ENCODE results near the gene SEZ6L.

Gene SEZ6L

DNA sequence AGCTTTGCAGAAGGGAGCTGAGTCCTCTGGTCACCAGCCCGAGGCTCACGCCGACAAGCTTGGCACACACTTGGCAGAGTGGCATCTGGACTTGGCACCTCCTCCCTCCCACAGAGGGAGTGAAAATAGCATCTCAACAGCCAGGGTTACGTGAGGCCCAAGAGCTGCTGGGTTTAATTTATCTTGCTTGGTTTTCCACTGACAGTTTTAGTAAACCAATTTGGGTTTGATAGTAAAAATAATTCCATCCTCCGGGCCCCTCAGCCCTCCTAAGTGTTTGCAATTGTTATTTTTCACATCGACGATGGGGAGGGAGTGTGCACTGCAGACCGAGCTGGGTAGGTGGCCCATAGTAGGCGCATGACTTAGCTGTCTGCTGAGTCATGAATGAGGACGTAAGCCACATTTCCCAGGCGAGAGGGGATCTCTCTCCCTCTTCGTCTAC lies 152.2 kb downstream of the SEZ6L start:
- DNase-seq (ENCODE audit: low read depth, low spot score), result no peak
- no peak overlapping the region for H3K4me3 ChIP-seq (ENCODE audit: low read length)

DNA sequence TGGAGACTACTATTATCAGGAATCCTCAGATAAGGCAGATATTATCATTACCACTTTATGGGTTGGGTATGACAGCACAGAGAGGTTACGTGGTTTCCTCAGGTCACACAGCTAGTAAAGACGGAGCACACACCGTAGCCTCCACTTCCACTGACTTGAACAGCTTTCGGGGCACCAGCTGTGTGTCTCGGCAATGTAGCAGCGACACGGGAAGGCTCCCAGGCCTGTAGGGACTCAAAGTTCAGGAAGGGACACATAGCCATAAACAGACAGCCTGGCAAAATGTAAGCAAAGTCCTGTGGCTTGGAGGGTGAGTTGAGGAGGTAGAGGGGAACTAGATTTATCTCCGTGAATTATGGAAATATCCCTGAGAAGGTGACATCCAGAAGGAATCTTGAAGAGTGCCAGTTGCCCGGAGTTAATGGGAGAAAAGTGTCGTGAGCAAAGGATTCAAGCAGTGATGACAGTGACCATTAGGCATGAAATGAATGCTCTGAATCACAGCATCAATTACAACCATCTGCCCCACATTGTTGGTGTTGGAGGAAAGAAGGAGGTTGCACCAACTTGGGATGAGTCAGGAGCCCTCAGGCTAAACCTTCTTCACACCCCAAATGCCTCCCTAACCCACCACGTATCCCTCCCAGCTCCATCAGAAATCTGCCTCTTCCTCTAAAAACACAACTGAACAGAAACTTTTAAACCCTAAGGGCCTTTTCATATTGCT lies 153.1 kb downstream of the SEZ6L start:
- no peak for DNase-seq (ENCODE audit: low read depth, low spot score)
- H3K4me3 ChIP-seq (ENCODE audit: low read length), result no peak overlapping the region

DNA sequence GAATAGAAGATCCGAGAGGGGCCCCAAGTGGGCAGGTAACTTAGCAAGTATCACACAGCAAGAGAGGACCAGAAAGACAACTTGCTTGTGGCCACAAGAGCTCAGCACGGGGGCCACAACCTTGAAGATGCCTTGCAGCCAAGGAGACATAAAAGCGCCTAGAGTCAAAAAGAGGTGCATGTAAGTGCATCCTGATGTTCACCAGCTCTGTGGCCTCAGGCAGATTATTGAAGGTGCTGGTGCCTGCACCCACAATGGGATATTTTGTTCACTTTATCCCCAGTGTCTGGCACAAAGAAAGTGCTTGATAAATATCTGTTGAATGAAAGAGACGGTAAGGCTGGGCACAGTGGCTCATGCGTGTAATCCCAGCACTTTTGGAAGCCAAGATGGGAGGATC lies 153.8 kb downstream of the SEZ6L start:
- no peak for DNase-seq (ENCODE audit: low read depth, low spot score)
- no peak overlapping the region for H3K4me3 ChIP-seq (ENCODE audit: low read length)

DNA sequence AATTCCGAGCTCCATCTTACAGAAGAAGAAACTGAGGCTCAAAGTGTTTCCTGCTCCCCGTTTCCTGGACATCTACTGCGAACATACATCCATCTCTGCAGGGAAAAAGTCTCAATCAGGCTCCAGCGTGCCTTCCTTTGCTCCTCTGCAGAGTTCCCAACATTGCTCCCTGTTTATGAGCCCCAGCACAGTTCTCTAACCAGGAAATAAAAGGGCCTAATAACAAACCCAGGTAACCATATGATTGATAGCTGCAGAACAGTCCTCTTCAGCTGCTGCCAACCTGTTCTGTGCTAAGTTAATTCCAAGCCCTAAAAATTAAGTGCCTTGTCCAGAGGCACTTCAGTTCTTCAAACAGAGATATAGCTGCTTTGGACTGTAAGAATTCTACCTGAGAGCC lies 154.9 kb downstream of the SEZ6L start:
- no peak overlapping the region for H3K4me3 ChIP-seq (ENCODE audit: low read length)
- no peak for DNase-seq (ENCODE audit: low read depth, low spot score)

DNA sequence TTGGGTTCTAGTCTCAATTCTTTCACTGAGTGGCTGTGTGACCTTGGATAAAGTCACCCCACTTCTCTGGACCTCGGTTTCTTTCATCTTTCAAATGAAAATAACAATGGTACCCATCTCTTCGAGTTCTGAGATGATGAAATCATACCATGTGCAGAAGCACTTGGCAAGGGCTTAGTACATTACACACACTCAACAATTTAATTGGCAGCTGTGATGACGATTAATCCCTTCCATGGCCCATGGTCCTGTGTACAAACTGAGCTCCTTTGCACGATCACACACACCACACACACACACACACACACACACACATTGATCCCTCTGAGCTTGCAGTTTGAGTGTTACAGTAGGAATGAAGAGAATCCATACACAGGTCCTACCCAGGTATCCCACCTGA lies 156.4 kb downstream of the SEZ6L start:
- DNase-seq (ENCODE audit: low read depth, low spot score), result no peak
- H3K4me3 ChIP-seq (ENCODE audit: low read length), result no peak overlapping the region

DNA sequence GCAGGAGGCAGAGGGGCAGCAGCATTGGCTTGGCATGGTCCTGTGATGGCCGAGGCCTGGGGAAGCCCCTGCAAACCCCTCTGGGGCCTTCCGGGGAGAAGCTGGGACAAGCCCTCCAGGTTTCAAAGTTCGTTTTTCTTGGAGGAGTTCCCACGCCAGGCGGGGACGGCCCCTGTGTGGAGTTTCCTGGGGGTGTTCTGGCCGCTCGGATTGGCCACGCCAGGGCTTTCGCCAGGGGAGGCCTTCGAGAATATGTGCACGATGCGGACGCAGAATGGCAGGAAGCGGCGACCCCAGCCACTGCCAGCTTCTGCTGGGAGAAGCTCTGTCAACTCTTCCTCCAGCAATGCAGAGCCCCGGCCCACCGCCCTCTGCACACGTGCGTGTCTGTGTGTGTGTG lies 157.5 kb downstream of the SEZ6L start:
- DNase-seq (ENCODE audit: low read depth, low spot score), result no peak
- H3K4me3 ChIP-seq (ENCODE audit: low read length), result no peak overlapping the region

DNA sequence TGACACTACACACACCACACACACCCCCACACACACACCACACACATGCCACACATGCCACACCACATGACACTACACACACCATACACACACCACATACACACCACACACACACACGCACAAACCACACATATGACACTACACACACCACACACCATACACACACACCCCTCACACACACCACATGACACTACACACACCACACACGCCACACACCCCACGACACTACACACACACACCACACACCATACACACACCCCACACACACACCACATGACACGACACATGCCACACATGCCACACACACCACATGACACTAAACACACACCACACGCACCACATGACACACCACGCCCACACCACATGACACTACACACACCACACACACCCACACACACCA lies 158.0 kb downstream of the SEZ6L start:
- no peak for DNase-seq (ENCODE audit: low read depth, low spot score)
- no peak overlapping the region for H3K4me3 ChIP-seq (ENCODE audit: low read length)

DNA sequence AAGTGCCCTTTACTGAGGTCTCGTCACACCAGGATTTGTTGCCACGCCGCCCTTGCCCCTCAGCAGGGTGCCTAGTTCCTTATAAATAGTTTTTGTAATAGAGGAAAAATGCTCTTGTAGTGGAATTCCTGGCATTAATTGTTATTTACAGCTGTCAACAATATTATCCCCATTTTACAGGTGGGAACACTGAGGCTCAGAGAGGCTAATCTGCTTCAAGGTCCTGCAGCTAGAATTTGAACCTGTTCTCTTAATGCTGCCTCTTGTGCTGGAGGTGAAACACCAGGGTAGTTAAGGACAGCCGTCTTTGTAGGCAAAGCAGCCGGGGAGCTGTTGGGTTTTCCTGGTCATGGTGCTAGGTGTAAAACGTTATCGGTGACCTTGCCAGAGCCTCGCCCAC lies 159.0 kb downstream of the SEZ6L start:
- H3K4me3 ChIP-seq (ENCODE audit: low read length), result no peak overlapping the region
- no peak for DNase-seq (ENCODE audit: low read depth, low spot score)

DNA sequence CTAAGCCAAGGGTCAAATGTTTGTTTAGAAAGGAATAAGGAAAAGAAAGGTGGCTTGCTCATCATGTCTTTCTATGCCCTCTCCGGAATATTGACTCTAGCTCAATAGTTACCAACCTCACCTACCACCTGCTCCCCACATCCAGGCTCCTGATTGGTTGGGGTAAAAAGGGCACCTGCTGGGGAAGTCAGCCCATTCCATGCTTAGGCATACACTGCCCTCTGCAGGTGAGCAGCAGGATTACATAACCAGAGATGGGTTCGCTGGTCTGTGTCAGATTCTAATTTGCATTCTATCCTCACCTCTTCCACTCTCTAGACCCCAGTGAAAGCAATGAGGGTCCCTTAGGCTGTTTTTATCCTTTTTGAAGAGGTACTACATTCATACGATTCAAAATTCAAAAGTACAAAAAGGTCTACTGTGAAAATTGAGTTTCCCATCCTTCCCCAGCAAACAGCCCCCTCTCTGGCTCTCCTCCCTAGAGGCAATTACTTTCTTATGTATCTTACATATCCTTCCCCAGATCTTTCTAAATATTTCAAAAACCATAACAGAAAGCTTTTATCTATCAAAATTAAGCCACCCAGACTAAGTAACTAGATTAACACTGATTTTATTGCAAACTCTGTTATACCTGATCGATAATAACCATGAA lies 161.8 kb downstream of the SEZ6L start:
- DNase-seq (ENCODE audit: low read depth, low spot score), result peak; percentile 59
- no peak overlapping the region for H3K4me3 ChIP-seq (ENCODE audit: low read length)

DNA sequence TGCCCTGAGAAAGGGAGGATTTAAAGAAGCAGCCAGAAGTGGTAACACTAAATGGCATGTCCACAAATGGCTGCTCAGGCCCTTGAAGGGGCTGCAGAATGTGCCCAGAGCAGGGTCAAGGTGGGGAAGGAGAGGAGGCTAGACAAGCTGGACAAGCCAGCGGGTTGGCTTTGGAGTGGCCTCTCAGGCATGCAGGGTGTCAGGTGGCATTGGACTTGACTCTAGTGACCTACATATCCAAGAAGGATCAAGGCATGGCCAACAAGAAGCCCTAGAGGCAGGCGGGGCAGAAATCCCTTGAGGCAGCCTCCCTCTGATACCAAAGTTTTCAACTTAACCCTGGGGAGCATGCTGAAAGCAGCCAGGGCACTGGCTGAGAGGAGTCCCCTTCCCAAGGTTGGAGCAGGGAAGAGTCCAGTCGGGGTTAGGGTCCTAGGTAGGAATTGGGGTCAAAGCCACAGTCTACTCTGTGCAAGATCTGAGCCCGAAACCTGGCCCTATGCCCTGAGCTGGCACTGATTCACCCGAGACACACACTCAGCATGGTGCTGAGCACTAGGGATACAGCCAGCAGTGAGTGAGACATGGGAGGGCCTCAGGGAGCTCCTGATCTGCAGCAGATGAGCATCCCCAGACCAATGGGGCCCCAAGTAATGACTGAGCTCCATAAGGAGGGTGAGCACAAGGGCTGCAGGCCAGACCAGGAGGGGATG lies 164.0 kb downstream of the SEZ6L start:
- H3K4me3 ChIP-seq (ENCODE audit: low read length), result no peak overlapping the region

DNA sequence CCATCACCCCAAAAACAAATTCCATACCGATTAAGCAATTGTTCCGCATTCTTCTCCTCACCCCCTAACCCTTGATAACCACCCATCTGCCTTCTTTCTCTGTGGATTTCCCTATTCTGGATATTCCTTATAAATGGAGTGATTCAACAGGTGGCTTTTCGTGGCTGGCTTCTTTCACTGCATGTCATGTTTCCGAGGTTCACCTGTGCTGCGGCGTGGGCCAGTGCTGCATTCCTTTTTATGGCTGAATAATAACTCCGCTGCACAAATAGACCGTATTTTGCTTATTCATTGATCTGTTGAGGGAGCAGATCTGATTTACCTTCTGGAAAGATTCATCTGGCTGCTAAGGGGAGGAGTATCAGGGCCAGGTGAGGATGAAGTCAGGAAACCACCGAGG lies 165.0 kb downstream of the SEZ6L start:
- H3K4me3 ChIP-seq (ENCODE audit: low read length), result no peak overlapping the region
- DNase-seq (ENCODE audit: low read depth, low spot score), result no peak

More for the DNA sequence above, 164.0 kb downstream of the SEZ6L start:
- no peak for DNase-seq (ENCODE audit: low read depth, low spot score)

DNA sequence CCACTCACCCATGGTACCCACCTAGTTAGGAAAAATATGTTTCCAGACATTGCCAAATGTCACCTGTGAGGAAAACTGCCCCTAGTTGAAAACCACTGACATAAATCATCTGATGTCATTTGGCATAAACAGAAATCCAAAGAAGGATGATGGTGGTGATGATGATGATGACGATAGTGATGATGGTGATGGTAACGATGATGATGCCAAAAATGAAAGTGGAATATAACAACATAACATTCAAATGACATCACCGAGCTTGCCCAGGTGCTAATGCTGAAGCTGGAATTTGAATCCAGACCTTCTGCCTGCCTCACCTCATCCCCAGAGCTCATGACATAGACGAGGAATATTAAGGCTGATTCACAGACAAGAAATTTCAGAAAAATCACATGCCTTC lies 167.5 kb downstream of the SEZ6L start:
- no peak overlapping the region for H3K4me3 ChIP-seq (ENCODE audit: low read length)
- no peak for DNase-seq (ENCODE audit: low read depth, low spot score)

DNA sequence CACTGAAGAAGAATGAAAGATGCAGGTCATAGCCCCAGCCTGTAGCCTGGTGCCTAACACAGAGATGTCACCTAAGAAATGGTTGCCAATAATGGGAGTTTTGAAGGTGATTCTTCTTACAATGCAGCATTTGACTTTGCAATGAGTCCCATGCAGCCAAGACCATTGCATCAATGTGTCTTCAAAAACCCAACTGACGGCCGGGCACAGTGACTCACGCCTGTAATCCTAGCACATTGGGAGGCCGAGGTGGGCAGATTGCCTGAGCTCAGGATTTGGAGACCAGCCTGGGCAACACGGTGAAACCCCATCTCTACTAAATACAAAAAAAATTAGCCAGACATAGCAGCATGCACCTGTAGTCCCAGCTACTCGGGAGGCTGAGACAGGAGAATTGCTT lies 170.5 kb downstream of the SEZ6L start:
- DNase-seq (ENCODE audit: low read depth, low spot score), result no peak
- H3K4me3 ChIP-seq (ENCODE audit: low read length), result no peak overlapping the region

DNA sequence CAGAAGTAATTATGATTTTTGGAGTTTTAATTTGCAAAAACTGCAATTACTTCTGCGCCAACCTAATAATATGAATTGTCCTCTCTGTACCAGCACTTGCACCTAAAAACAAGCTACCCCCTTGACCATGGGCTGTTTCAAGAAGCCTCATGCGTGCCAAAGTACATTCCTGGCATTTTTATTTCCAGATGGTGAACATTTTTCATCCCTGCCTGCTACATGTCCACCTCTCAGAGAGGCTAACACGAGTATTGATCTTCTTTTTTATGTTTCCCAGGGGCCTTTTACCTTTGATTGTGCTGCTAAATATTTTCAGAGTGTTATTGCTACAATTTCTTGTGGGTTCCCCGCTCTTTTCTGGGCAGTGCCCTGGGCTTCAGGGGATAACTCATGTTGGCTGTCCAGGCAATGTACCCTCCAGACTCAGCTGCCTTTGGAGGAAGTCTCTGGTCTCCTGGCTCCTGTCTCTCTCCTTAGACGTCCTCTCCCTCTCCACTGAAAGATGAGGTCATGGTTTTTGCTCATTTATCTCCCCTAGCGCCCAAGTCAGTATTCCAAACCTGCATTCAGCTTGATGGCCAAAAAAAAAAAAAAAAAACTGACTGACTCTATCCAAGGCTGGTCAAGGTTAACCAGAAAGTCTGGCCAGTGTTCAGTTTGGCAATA lies 173.6 kb downstream of the SEZ6L start:
- no peak overlapping the region for H3K4me3 ChIP-seq (ENCODE audit: low read length)
- DNase-seq (ENCODE audit: low read depth, low spot score), result no peak

DNA sequence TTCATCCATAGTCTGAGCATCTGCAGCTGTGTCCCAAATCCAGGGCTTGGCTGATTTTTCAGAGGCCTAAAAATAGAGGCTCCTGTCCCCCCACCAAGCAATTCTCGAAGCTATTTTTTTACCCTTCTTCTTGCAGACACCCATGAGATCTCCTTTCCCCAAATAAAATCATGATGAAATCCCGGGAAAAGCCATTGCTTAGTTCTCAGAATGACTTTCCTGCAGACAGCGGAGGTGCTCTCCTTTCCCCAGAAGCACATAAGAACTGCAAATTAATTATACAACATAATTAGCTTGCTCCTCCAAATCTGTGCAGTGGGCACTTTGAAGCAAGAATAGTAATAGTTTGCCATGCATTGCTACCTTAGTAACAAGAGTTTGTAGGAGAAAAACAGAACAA lies 176.2 kb downstream of the SEZ6L start:
- no peak overlapping the region for H3K4me3 ChIP-seq (ENCODE audit: low read length)
- DNase-seq (ENCODE audit: low read depth, low spot score), result no peak

DNA sequence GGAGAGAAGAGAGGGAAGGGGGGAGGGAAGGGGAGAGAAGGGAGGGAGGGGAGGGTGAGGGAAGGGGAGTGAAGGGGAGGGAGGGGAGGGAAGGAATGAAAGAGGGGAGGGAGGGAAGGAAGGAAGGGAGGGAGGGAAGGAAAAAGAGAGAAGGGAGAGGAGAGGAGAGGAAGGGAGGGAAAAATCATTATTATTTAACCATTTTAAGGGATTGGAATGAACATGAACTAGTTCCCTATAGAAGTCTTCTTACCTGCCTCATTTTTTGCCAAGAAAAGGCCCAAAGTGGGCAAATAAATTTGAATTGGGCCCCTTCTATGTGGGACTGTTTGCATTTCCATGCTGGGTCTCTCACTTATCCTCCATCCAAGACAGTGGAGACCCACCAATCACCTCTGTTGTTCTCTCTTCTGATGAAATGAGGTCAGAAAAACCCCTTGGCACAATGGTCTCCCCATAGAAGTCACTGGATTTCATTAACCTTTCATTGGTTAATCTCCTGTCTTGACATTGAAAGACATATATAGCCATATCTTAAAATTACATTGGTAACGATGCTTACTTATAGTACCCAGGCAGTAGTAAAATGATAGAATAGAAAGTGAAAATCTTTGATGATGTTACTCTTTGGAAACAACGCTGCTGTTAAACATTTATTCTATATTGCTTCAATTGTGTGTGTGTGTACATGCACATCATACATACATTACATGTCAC lies 179.7 kb downstream of the SEZ6L start:
- H3K4me3 ChIP-seq (ENCODE audit: low read length), result no peak overlapping the region
- no peak for DNase-seq (ENCODE audit: low read depth, low spot score)

DNA sequence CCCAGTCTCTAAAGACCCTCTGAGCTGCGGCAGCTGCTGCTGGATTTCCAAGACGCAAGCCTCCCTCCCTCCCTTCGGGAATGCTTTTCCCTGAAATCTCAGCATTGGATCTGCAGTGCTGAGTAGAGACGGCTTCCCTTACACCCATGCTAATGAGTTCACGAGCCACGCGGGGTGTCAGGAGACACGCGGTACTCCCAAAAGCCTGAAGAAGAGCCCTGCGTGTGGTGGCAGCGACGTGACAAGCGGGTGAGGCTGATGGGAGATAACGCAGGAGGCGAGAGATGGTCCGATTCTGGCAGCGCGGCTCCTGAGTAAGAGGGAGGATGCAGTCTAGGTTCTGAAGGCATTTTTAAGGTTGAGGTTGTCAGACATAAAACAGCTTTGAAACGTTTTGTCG lies 185.4 kb downstream of the SEZ6L start:
- H3K4me3 ChIP-seq (ENCODE audit: low read length), result no peak overlapping the region
- no peak for DNase-seq (ENCODE audit: low read depth, low spot score)

DNA sequence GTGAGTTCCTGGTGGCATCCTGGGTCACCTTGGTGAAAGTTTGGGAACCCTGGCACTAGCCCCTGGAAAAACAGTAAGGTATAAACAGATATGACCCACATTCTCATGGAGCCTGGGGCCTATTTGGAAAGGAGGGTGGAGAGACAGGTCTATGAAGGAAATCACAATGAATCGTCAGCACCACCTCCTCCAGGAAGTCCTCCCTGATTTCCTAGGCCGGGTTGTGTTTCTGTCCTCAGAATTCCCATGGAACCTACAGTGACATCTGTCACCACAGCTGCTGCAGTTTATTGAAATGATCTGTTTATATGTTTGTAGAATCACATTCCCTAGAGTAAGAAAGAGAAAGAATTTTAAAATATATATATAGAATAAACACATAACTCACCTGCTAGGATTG lies 188.0 kb downstream of the SEZ6L start:
- no peak overlapping the region for H3K4me3 ChIP-seq (ENCODE audit: low read length)
- DNase-seq (ENCODE audit: low read depth, low spot score), result no peak

DNA sequence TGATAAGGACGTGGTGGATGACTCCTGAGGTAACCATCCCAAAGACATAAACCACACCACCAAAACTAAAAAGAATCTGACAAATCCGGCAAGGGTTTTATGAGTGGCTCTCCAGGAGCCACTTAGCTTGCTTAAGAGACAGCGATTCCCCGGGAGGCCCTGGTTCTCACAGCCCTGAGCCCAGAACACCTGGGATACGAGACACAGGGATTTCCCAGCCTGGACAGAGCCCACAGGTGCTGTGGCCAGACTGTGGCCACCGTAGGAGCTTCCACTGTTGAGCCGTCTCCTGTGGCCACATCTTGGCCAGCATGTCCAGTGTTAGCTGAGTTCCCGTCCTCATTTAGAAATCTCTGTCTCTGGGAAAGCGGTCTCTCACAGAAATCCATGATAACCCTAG lies 188.6 kb downstream of the SEZ6L start:
- DNase-seq (ENCODE audit: low read depth, low spot score), result no peak
- no peak overlapping the region for H3K4me3 ChIP-seq (ENCODE audit: low read length)

Data from Jurkat, Clone E6-1 (cell line).